Measurements from ENCODE around the gene ZNF682.

- no peak for TF ChIP-seq MAX (IDR thresholded peaks at IDR 0.05)
- TF ChIP-seq SRF (IDR thresholded peaks at IDR 0.05; ENCODE audit: low read depth), result no peak
- no peak for TF ChIP-seq JUND (IDR thresholded peaks at IDR 0.05)
Observed at GRCh38 chr19:20070691-20071090, 31.4 kb upstream of the ZNF682 start.
